BJ (cell line): Measurements from ENCODE around the gene PCYT1A. TPM values are rescaled to one million over a fixed set of nuclear protein-coding genes. Genes with fewer than 3 reads are reported as not detected.

Experiments
- CTCF ChIA-PET: fragments of 350-600 bp; formaldehyde crosslinking; extraction: SDS; loops from one replicate; lab custom pipeline; 2021; ENCODE audit warnings: antibody characterized with exemption, inconsistent platforms; lab: Yijun Ruan, JAX
- POLR2A ChIA-PET: fragments of 300-600 bp; sonication (Branson Sonifier 250); formaldehyde crosslinking; extraction: SDS; loops from one replicate; lab custom pipeline; 2021; ENCODE audit warnings: antibody characterized with exemption; lab: Charles Lee
- DNase-seq: peaks from one replicate; pipeline ENCODE4 v3.0.0-alpha.2; 2011; ENCODE audit warnings: low read depth
- H3K27me3 ChIP-seq: 2 replicates; pipeline ENCODE4 v1.6.0; 2011; ENCODE audit warnings: low read length; ENCODE audit not compliant: control insufficient read depth, insufficient read depth
- H3K36me3 ChIP-seq: 2 replicates; pipeline ENCODE4 v1.5.1; 2011; ENCODE audit warnings: low read length; ENCODE audit not compliant: control insufficient read depth, insufficient read depth
- H3K4me3 ChIP-seq: 2 replicates; pipeline ENCODE4 v1.5.1; 2011; ENCODE audit warnings: low read depth, mild to moderate bottlenecking, control low read depth, low read length
- CTCF ChIP-seq: IDR thresholded peaks from 2 replicates; pipeline ENCODE4 v1.5.1; 2011; ENCODE audit warnings: low read depth, mild to moderate bottlenecking, control low read depth, inconsistent platforms, low read length, moderate library complexity; ENCODE audit not compliant: insufficient read depth
- polyA plus RNA-seq: library from polyadenylated mRNA; depleted of rRNA; stranded (reverse); fragments of >200 nt; gene quantifications from 2 replicates; pipeline ENCODE4 v1.2.3, GENCODE V29; 2011

Gene PCYT1A
- polyA plus RNA-seq, 1 experiment, result 75.0 TPM

- Histone ChIP-seq H3K27me3 (no peaks in the 10 kb centered on the region), H3K4me3 (no peak overlapping the region), H3K36me3 (no peaks in the 10 kb centered on the region)
- DNase-seq, result no peak
- no peak for TF ChIP-seq CTCF
- ChIA-PET CTCF (no interaction called here), POLR2A (no interaction called here)
Observed at GRCh38 chr3:196298521-196298920, 11.0 kb upstream of the PCYT1A start.

GRCh38 chr3:196292286-196292923 is 4.9 kb upstream of the PCYT1A start:
- CTCF ChIA-PET, result no interaction called here
- POLR2A ChIA-PET, result no interaction called here
- no peak for TF ChIP-seq CTCF

GRCh38 chr3:196288141-196288460 is 575 bp upstream of the PCYT1A start:
- POLR2A ChIA-PET, result interaction anchor here (1.0 kb wide), 1 partner anchor 20 kb away, joined by 5 read pairs; no protein-coding TSS in a partner anchor
- Histone ChIP-seq H3K4me3 (peak overlapping the region; percentile 59), H3K36me3 (no peaks in the 10 kb centered on the region), H3K27me3 (no peaks in the 10 kb centered on the region)
- TF ChIP-seq CTCF, result no peak
- DNase-seq, result no peak
- CTCF ChIA-PET, result no interaction called here

More at GRCh38 chr3:196292286-196292923, 4.9 kb upstream of the PCYT1A start:
- H3K36me3 ChIP-seq, result no peaks in the 10 kb centered on the region
- DNase-seq, result no peak
- H3K4me3 ChIP-seq, result no peak overlapping the region
- H3K27me3 ChIP-seq, result no peaks in the 10 kb centered on the region

GRCh38 chr3:196287090-196287439 is 461 bp downstream of the PCYT1A start:
- no peak for TF ChIP-seq CTCF
- ChIA-PET CTCF (no interaction called here), POLR2A (interaction anchor here (1.0 kb wide), 1 partner anchor 19 kb away, joined by 5 read pairs; no protein-coding TSS in a partner anchor)
- Histone ChIP-seq H3K27me3 (no peaks in the 10 kb centered on the region), H3K36me3 (no peaks in the 10 kb centered on the region), H3K4me3 (peak overlapping the region; percentile 59)
- no peak for DNase-seq

GRCh38 chr3:196284396-196284795 is 3.1 kb downstream of the PCYT1A start:
- POLR2A ChIA-PET, result no interaction called here
- no peak for DNase-seq
- no peak for TF ChIP-seq CTCF

More at GRCh38 chr3:196284396-196284795, 3.1 kb downstream of the PCYT1A start:
- CTCF ChIA-PET, result no interaction called here
- H3K4me3 ChIP-seq, result no peak overlapping the region
- no peaks in the 10 kb centered on the region for H3K27me3 ChIP-seq
- no peaks in the 10 kb centered on the region for H3K36me3 ChIP-seq
